ENCODE results near the gene RFC2.
"Not testable (repeated sequence)": the region's sequence is repeated elsewhere in the genome, so short reads cannot be mapped to it uniquely, and the experiment has no call there.

RFC2 gene

GRCh38 chr7:74215921-74216320 is 38.3 kb downstream of the RFC2 start:
- no peak for DNase-seq

- DNase-seq = no peak
Observed at GRCh38 chr7:74214816-74215630, 39.2 kb downstream of the RFC2 start.

- DNase-seq = no peak
Observed at GRCh38 chr7:74212661-74213060, 41.5 kb downstream of the RFC2 start.

- not testable (repeated sequence) for DNase-seq
Observed at GRCh38 chr7:74208241-74208640, 46.0 kb downstream of the RFC2 start.

- DNase-seq = no peak
Observed at GRCh38 chr7:74207586-74207985, 46.6 kb downstream of the RFC2 start.

- peak; percentile 56 for DNase-seq
Observed at GRCh38 chr7:74206589-74207120, 47.5 kb downstream of the RFC2 start.

- DNase-seq = not testable (repeated sequence)
Observed at GRCh38 chr7:74206052-74206451, 48.1 kb downstream of the RFC2 start.

- no peak for DNase-seq
Observed at GRCh38 chr7:74203956-74204618, 50.1 kb downstream of the RFC2 start.

GRCh38 chr7:74202841-74203556 is 51.2 kb downstream of the RFC2 start:
- DNase-seq = no peak

- no peak for DNase-seq
Observed at GRCh38 chr7:74199551-74200355, 54.4 kb downstream of the RFC2 start.

- DNase-seq = no peak
Observed at GRCh38 chr7:74197449-74198124, 56.6 kb downstream of the RFC2 start.

GRCh38 chr7:74195968-74196654 is 58.1 kb downstream of the RFC2 start:
- DNase-seq = not testable (repeated sequence)

- not testable (repeated sequence) for DNase-seq
Observed at GRCh38 chr7:74195139-74195860, 58.9 kb downstream of the RFC2 start.

- DNase-seq = no peak
Observed at GRCh38 chr7:74194686-74195085, 59.5 kb downstream of the RFC2 start.

GRCh38 chr7:74193913-74194312 is 60.3 kb downstream of the RFC2 start:
- DNase-seq = no peak

- DNase-seq = no peak
Observed at GRCh38 chr7:74193054-74193453, 61.1 kb downstream of the RFC2 start.

- no peak for DNase-seq
Observed at GRCh38 chr7:74191231-74191630, 63.0 kb downstream of the RFC2 start.

- no peak for DNase-seq
Observed at GRCh38 chr7:74190259-74190658, 63.9 kb downstream of the RFC2 start.

GRCh38 chr7:74187915-74188675 is 66.1 kb downstream of the RFC2 start:
- no peak for DNase-seq

- no peak for DNase-seq
Observed at GRCh38 chr7:74185636-74186035, 68.6 kb downstream of the RFC2 start.

All from T1000 (cell line).